ENCODE measurements around the gene ETS2. TPM values are rescaled to one million over a fixed set of nuclear protein-coding genes. Genes with fewer than 3 reads are reported as not detected.

ETS2 gene
- total and polyA plus RNA-seq, 2 of the 4 experiments (the other 2 are of a cell fraction) = 21.3 to 21.7 TPM

- ChIA-PET POLR2A (ENCODE audit: unreplicated experiment) (interaction anchor here (0.6 to 0.7 kb wide), 2 partner anchors 54 to 169 kb away, joined by 3 to 4 read pairs; no protein-coding TSS in a partner anchor), CTCF (interaction anchor here (1.1 kb wide), 1 partner anchor 314 kb away, joined by 3 read pairs; no protein-coding TSS in a partner anchor)
- Histone ChIP-seq H3K9ac (ENCODE audit: low read depth, low read length) (peak overlapping the region; percentile 82), H3K23ac (ENCODE audit: low read depth, low read length) (peak overlapping the region; percentile 82), H3K18ac (ENCODE audit: low read depth, low read length) (peak overlapping the region; percentile 98), H2BK5ac (ENCODE audit: low read depth, low read length, poor library complexity, severe bottlenecking) (peak overlapping the region; percentile 97), H2BK120ac (ENCODE audit: low read depth, low read length) (peak overlapping the region; percentile 82), H4K20me1 (ENCODE audit: insufficient read depth, low read length) (peaks cover 12% of the 10 kb centered on the region; the same call in 1 of the 2 replicates), H2AFZ (replicated peaks; ENCODE audit: low read length, poor library complexity) (peak overlapping the region; percentile 9), H2AK9ac (replicated peaks; ENCODE audit: low read depth, low read length, poor library complexity) (no peak overlapping the region), H3K56ac (ENCODE audit: extremely low read depth, insufficient read depth, low read length) (peak overlapping the region; percentile 89), H3K4me2 (ENCODE audit: low read depth, low read length) (peak overlapping the region; percentile 88), H3K14ac (replicated peaks; ENCODE audit: low read depth, low read length) (peak overlapping the region; percentile 83), H3K9me1 (ENCODE audit: insufficient read depth, low read length) (peaks cover 29% of the 10 kb centered on the region), H2BK15ac (ENCODE audit: low read depth, low read length) (peak overlapping the region; percentile 67; the same call in 2 of the 3 replicates), H4K5ac (ENCODE audit: low read depth, low read length) (peak overlapping the region; percentile 96), H3K36me3 (ENCODE audit: control insufficient read depth, insufficient read depth, low read length) (peaks cover 45% of the 10 kb centered on the region), H3K4me1 (ENCODE audit: control insufficient read depth, insufficient read depth, low read length) (peaks cover 24% of the 10 kb centered on the region), H2BK20ac (ENCODE audit: low read depth, low read length) (peak overlapping the region; percentile 72), H4K91ac (ENCODE audit: insufficient read depth, low read depth, low read length) (peak overlapping the region; percentile 92), H3K79me1 (ENCODE audit: low read depth in 1 of 2, low read length in 2 of 2) (peaks cover 30 to 46% of the 10 kb centered on the region in 2 experiments), H4K8ac (ENCODE audit: low read depth in 2 of 2, low read length in 2 of 2) (peak overlapping the region; percentile 52 to 93), H3K27me3 (ENCODE audit: control insufficient read depth, insufficient read depth, low read length) (no peaks in the 10 kb centered on the region), H3K4ac (ENCODE audit: low read depth, low read length) (peak overlapping the region; percentile 81), H3K4me3 (ENCODE audit: insufficient read depth, low read depth, low read length) (no peak overlapping the region), H3K27ac (ENCODE audit: insufficient read depth, low read length) (peak overlapping the region; percentile 98), H3K9me3 (ENCODE audit: control insufficient read depth, insufficient read depth, low read length) (peaks cover 2% of the 10 kb centered on the region; the same call in 1 of the 2 replicates), H2AK5ac (ENCODE audit: low read depth, low read length) (peak overlapping the region; percentile 97)
- ATAC-seq (ENCODE audit: low read depth) (no peak), DNase-seq (no peak)
- in situ Hi-C loops (cut with MboI; ENCODE audit: low sequenced_read_pairs) (no loop called here), dilution Hi-C loops (cut with HindIII; ENCODE audit: low sequenced_read_pairs, unreplicated experiment) (no loop called here), intact Hi-C loops (cut with micrococcal nuclease) (loop anchor here (5.0 kb wide), 4 partner anchors 99 to 304 kb away; no protein-coding TSS in a partner anchor)
- TF ChIP-seq RFX5 (IDR thresholded peaks at IDR 0.05; ENCODE audit: low read depth, low read length) = no peak
- TF ChIP-seq POLR2A (IDR thresholded peaks at IDR 0.05; ENCODE audit: low read depth, low read length) = no peak; the same call in 1 of the 2 replicates
- no peak for TF ChIP-seq MAZ (IDR thresholded peaks at IDR 0.05; ENCODE audit: borderline replicate concordance, low read depth, low read length)
- TF ChIP-seq ELK1 (IDR thresholded peaks at IDR 0.05; ENCODE audit: borderline replicate concordance, low read depth, low read length) = no peak
- TF ChIP-seq CEBPB (IDR thresholded peaks at IDR 0.05; ENCODE audit: low read depth, low read length) = no peak
- TF ChIP-seq, protein P1, sequence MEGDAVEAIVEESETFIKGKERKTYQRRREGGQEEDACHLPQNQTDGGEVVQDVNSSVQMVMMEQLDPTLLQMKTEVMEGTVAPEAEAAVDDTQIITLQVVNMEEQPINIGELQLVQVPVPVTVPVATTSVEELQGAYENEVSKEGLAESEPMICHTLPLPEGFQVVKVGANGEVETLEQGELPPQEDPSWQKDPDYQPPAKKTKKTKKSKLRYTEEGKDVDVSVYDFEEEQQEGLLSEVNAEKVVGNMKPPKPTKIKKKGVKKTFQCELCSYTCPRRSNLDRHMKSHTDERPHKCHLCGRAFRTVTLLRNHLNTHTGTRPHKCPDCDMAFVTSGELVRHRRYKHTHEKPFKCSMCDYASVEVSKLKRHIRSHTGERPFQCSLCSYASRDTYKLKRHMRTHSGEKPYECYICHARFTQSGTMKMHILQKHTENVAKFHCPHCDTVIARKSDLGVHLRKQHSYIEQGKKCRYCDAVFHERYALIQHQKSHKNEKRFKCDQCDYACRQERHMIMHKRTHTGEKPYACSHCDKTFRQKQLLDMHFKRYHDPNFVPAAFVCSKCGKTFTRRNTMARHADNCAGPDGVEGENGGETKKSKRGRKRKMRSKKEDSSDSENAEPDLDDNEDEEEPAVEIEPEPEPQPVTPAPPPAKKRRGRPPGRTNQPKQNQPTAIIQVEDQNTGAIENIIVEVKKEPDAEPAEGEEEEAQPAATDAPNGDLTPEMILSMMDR (conservative IDR thresholded peaks at IDR 0.05; ENCODE audit: low read depth, low read length) = no peak
- no peak for TF ChIP-seq BHLHE40 (IDR thresholded peaks at IDR 0.05; ENCODE audit: low read depth, low read length)
- no peak for TF ChIP-seq SMC3 (IDR thresholded peaks at IDR 0.05; ENCODE audit: low read depth, low read length)
- TF ChIP-seq RCOR1 (IDR thresholded peaks at IDR 0.05; ENCODE audit: insufficient replicate concordance, low read length) = no peak
- TF ChIP-seq MAFK (IDR thresholded peaks at IDR 0.05; ENCODE audit: low read depth, low read length) = no peak
- no peak for TF ChIP-seq CHD1 (IDR thresholded peaks at IDR 0.05; ENCODE audit: low read depth, low read length)
- no peak for TF ChIP-seq FOS (IDR thresholded peaks at IDR 0.05; ENCODE audit: low read depth, low read length)
- no peak for TF ChIP-seq USF2 (IDR thresholded peaks at IDR 0.05; ENCODE audit: low read depth, low read length)
- no peak for TF ChIP-seq MXI1 (IDR thresholded peaks at IDR 0.05; ENCODE audit: borderline replicate concordance, low read depth, low read length)
- WGBS, 2 experiments (ENCODE audit: extremely low coverage in 2 of 2, insufficient read length in 1 of 2) = no CpG with 5 or more reads among the region's 3 CpGs
- no TSS peak for BruUV-seq (replicated peaks)
Measured at GRCh38 chr21:38823737-38824123, 18.0 kb downstream of the ETS2 start.

All from IMR-90 (cell line).